Ovary (tissue), 9 donors: Measurements from ENCODE around the gene CGNL1. TPM values are rescaled to one million over a fixed set of nuclear protein-coding genes. Genes with fewer than 3 reads are reported as not detected.

Experiments used
- DNase-seq, 5 donors: peaks; one replicate each; pipeline ENCODE4 v3.0.0-alpha.2; 2019 to 2020
- H3K27ac ChIP-seq, 2 donors: fragments of 200-600 bp; one replicate each; pipeline versions ENCODE4 v1.5.1 to v1.8.0; 2019 to 2022
- H3K27me3 ChIP-seq: fragments of 200-600 bp; one replicate; pipeline ENCODE4 v1.8.0; 2022
- H3K36me3 ChIP-seq: fragments of 200-600 bp; sonication (generic); one replicate; pipeline ENCODE4 v1.5.1; 2019
- H3K4me1 ChIP-seq: one replicate; pipeline ENCODE4 v1.8.1; 2013; ENCODE audit warnings: mild to moderate bottlenecking, moderate library complexity; ENCODE audit not compliant: insufficient read depth
- H3K4me3 ChIP-seq: fragments of 200-600 bp; sonication (generic); one replicate; pipeline ENCODE4 v1.5.1; 2017
- H3K9me3 ChIP-seq, 2 donors: fragments of 200-600 bp in 1 of 2; sonication (generic) in 1 of 2; one replicate each; pipeline versions ENCODE4 v1.5.1 to v1.8.1; 2013 to 2019; ENCODE audit warnings: mild to moderate bottlenecking in 1 of 2, moderate library complexity in 1 of 2
- EP300 ChIP-seq: sonication (generic); formaldehyde crosslinking; IDR thresholded peaks from one replicate; pipeline ENCODE4 v1.6.1; 2017; ENCODE audit warnings: antibody characterized with exemption
- POLR2A ChIP-seq: fragments of 450-650 bp; IDR thresholded peaks from one replicate; pipeline ENCODE4 v1.6.1; 2017; ENCODE audit warnings: antibody characterized with exemption, mild to moderate bottlenecking, moderate library complexity
- WGBS, 3 donors: extraction: QIAGEN DNeasy Blood & Tissue Kit in 1 of 3; methylation state at CpG; one replicate each; pipeline versions ENCODE4 v1.1.5 to v1.1.7; 2013 to 2017; 5-methylcytosine and 5-hydroxymethylcytosine counted together
- intact Hi-C, 4 donors: fragments of 100-400 bp; cut with DNase I; formaldehyde crosslinking; loops; one replicate each; pipeline versions ENCODE4 v1.11.0 to v1.15.1; 2022 to 2023
- polyA plus RNA-seq, 2 donors: library from polyadenylated mRNA; stranded (reverse); fragments of 200-250 nt in 1 of 2; fragments of 350-450 nt in 1 of 2; fragmentation: Illumina TruSeq in 1 of 2; extraction: RNeasy Lipid Tissue Mini Kit (QIAGEN cat#74804) in 1 of 2; gene quantifications; one replicate each; pipeline ENCODE4 v1.2.3, GENCODE V29; 2013 to 2014
- total RNA-seq, 7 donors: library from RNA; depleted of rRNA in 2 of 7; stranded (reverse); fragments of >200 nt in 2 of 7; fragmentation: NEBNext Ultra II Directional in 3 of 7; extraction: Animal tissue kit (Norgen Biotek cat#: 25700) in 3 of 7; gene quantifications; one replicate each; pipeline versions ENCODE4 v1.1.0 to v1.2.4, GENCODE V29; 2016 to 2023
- TF ChIP-seq, protein P1 (sequence below), 3 donors: fragments of 450-650 bp in 2 of 3; fragments of 200-600 bp in 1 of 3; IDR thresholded peaks; one replicate each; pipeline versions ENCODE4 v1.5.1 to v1.8.0; 2016 to 2022; ENCODE audit warnings: antibody characterized with exemption in 3 of 3, mild to moderate bottlenecking in 1 of 3
- donor health status: DM: no; HTN: no; CAD: no; lungs with moderate emphysema.
- donor health status: DM: no; HTN: no; CAD: no.
- donor health status: Bipolar disorder and iron deficiency.
- donor health status: DM: yes; HTN: yes; CAD: no.
- donor health status: DM: no; HTN: no; CAD: no.
- donor health status: DM: yes; HTN: yes; CAD: no.

CGNL1 gene
- total and polyA plus RNA-seq, 9 donors: 7.8 to 26.1 (median 13.6) TPM

DNA sequence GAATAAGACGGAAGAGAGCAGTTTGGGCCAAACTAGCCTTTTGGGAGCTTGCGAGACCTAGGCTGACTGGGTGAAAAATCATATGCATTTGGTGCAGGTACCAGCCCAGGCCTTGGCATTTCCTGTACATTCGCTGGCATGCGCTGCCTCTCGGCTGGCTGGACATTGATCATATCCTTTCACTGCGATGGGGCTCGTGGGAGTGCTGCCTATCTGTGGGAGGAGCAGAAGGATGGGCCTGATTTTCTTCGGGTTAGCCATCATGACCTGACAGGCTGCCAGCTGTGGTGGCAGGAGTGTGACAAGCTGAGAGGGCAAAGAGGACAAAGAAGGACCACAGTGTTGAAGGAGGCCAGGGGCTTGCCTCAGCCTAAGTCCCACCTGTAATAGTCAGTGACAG lies 14.3 kb downstream of the CGNL1 start:
- Histone ChIP-seq H3K4me3 (no peak overlapping the region), H3K9me3 (no peaks in the 10 kb centered on the region), H3K27ac (no peak overlapping the region), H3K27me3 (no peaks in the 10 kb centered on the region), H3K4me1 (peaks cover 4% of the 10 kb centered on the region), H3K36me3 (no peaks in the 10 kb centered on the region)
- DNase-seq: no peak
- WGBS, 3 donors: 90 to 96% (median 91%) methylated on average over 8 of the region's 8 CpGs
- intact Hi-C loops: no loop called here
- TF ChIP-seq, protein P1, sequence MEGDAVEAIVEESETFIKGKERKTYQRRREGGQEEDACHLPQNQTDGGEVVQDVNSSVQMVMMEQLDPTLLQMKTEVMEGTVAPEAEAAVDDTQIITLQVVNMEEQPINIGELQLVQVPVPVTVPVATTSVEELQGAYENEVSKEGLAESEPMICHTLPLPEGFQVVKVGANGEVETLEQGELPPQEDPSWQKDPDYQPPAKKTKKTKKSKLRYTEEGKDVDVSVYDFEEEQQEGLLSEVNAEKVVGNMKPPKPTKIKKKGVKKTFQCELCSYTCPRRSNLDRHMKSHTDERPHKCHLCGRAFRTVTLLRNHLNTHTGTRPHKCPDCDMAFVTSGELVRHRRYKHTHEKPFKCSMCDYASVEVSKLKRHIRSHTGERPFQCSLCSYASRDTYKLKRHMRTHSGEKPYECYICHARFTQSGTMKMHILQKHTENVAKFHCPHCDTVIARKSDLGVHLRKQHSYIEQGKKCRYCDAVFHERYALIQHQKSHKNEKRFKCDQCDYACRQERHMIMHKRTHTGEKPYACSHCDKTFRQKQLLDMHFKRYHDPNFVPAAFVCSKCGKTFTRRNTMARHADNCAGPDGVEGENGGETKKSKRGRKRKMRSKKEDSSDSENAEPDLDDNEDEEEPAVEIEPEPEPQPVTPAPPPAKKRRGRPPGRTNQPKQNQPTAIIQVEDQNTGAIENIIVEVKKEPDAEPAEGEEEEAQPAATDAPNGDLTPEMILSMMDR (IDR thresholded peaks at IDR 0.05): no peak
- TF ChIP-seq EP300: no peak
- TF ChIP-seq POLR2A: no peak

- Histone ChIP-seq H3K27ac (no peak overlapping the region), H3K9me3 (no peaks in the 10 kb centered on the region), H3K27me3 (no peaks in the 10 kb centered on the region), H3K4me1 (peaks cover 3% of the 10 kb centered on the region), H3K36me3 (no peaks in the 10 kb centered on the region), H3K4me3 (no peak overlapping the region)
- no peak for DNase-seq
- 92 to 95% (median 94%) methylated on average over 2 of the region's 2 CpGs for WGBS, 3 donors
- TF ChIP-seq EP300 (no peak), POLR2A (no peak)
- TF ChIP-seq, protein P1 (IDR thresholded peaks at IDR 0.05): no peak
- intact Hi-C loops: no loop called here
Observed at GRCh38 chr15:57391537-57391936, 15.2 kb downstream of the CGNL1 start.

DNA sequence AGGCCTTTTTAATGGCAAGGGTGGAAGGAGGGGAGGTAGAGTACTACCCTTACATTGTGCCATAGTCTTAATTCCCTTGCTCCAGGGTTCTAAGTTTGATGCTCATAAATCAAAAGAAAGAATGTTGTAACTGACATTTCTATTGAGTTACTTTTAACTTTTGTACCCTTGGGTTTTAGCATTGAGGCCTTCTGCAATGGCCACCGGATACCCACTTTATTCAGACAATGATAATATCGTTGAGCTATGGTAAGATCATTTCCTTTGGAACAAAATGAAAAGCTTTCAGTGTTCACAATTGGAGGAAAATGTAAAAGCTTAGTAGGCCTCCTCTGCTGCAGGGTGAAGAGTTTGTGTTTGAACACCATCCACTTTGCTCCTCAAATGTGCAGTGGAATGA lies 16.8 kb downstream of the CGNL1 start:
- Histone ChIP-seq H3K27me3 (no peaks in the 10 kb centered on the region), H3K9me3 (no peaks in the 10 kb centered on the region), H3K27ac (no peak overlapping the region), H3K4me1 (peaks cover 3% of the 10 kb centered on the region), H3K36me3 (no peaks in the 10 kb centered on the region), H3K4me3 (no peak overlapping the region)
- intact Hi-C loops: no loop called here
- TF ChIP-seq, protein P1 (IDR thresholded peaks at IDR 0.05): no peak
- TF ChIP-seq EP300: no peak
- no peak for TF ChIP-seq POLR2A
- no peak for DNase-seq
- 67 to 89% (median 83%) methylated on average over 2 of the region's 2 CpGs for WGBS, 3 donors

DNA sequence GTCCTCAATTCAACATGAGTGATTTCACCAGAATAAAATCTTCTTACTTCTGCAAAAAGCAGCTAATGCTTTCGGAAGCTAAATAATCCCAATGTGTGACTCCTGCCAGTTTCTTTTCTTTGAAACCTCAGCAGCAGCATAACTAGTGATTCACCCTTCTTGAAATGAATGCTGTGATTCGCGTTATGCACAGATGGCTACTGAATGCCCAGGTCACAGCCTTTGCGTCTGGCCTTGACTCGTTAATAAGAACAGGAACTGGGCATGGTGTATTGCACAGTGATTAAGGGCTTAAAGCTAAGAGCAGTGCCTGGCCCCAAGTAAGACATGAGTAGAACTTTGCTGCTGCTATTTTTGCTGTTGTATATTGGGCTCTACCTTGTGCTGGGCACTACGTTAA lies 19.0 kb downstream of the CGNL1 start:
- Histone ChIP-seq H3K36me3 (no peaks in the 10 kb centered on the region), H3K9me3 (no peaks in the 10 kb centered on the region), H3K27ac (no peak overlapping the region), H3K4me1 (no peaks in the 10 kb centered on the region), H3K4me3 (no peak overlapping the region), H3K27me3 (no peaks in the 10 kb centered on the region)
- intact Hi-C loops: no loop called here
- no peak for DNase-seq
- TF ChIP-seq, protein P1 (IDR thresholded peaks at IDR 0.05): no peak
- TF ChIP-seq POLR2A (no peak), EP300 (no peak)
- WGBS, 3 donors: 56 to 63% (median 63%) methylated on average over 6 of the region's 6 CpGs

- TF ChIP-seq POLR2A (no peak), EP300 (no peak)
- TF ChIP-seq, protein P1 (IDR thresholded peaks at IDR 0.05): no peak
- Histone ChIP-seq H3K27ac (no peak overlapping the region), H3K9me3 (no peaks in the 10 kb centered on the region), H3K36me3 (no peaks in the 10 kb centered on the region), H3K4me1 (peaks cover 2% of the 10 kb centered on the region), H3K27me3 (no peaks in the 10 kb centered on the region), H3K4me3 (no peak overlapping the region)
- no peak for DNase-seq
- WGBS, 3 donors: 92% methylated on average over 6 of the region's 6 CpGs
- intact Hi-C loops: no loop called here
Observed at GRCh38 chr15:57398336-57398735, 22.0 kb downstream of the CGNL1 start.
